Measurements from ENCODE around the gene SLC6A17.

DNA sequence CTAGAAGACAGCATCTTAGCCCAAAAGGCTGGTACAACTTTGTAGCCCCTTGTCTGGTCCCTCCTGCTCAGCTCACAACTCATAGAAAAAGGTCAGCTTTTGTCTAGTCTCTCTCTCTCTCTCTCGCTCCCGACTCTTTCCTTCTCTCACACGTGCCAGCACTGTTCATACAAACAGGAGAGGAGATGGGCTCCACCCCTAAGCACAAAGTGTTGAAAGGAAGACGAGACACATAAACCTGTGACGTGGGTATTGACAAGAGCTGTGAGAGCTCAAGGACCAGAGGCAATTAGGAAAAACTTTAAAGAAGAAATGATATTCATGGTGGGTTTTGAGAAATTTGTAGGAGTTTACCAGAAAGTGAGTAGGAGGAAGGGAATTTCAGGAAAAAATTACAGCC, 36.3 kb downstream of the SLC6A17 start:
- TF ChIP-seq POLR2AphosphoS5 (IDR thresholded peaks at IDR 0.05; ENCODE audit: low read depth, low read length): no peak
- no peak for TF ChIP-seq POLR2A (IDR thresholded peaks at IDR 0.05; ENCODE audit: low read depth, low read length)
- no peak for TF ChIP-seq SPI1 (IDR thresholded peaks at IDR 0.05; ENCODE audit: low read depth, low read length)
- TF ChIP-seq TAF1 (IDR thresholded peaks at IDR 0.05; ENCODE audit: low read depth, low read length): no peak
- no peak for TF ChIP-seq POU2F2 (IDR thresholded peaks at IDR 0.05; ENCODE audit: low read depth, low read length)
- no peak for TF ChIP-seq PAX5 (IDR thresholded peaks at IDR 0.05; ENCODE audit: insufficient read depth, low read length, severe bottlenecking)

All from GM12891 (cell line).